Tibial artery (tissue), 4 donors: Measurements from ENCODE around the gene C1QTNF7.

ENCODE experiments used
- DNase-seq, 2 donors: peaks; one replicate each; pipeline ENCODE4 v3.0.0-alpha.2; 2019
- H3K27ac ChIP-seq, 2 donors: fragments of 200-600 bp; sonication (generic) in 1 of 2; 1 replicate in 1 of 2; 2 replicates in 1 of 2; pipeline ENCODE4 v1.5.1; 2018 to 2019; ENCODE audit warnings: mild to moderate bottlenecking in 1 of 2
- H3K27me3 ChIP-seq, 2 donors: fragments of 200-600 bp; sonication (generic) in 1 of 2; one replicate each; pipeline versions ENCODE4 v1.5.1 to v1.6.0; 2016 to 2019
- H3K36me3 ChIP-seq, 3 donors: fragments of 200-600 bp; sonication (generic) in 2 of 3; one replicate each; pipeline ENCODE4 v1.5.1; 2016 to 2019; ENCODE audit warnings: mild to moderate bottlenecking in 2 of 3
- H3K4me1 ChIP-seq, 4 donors: fragments of 200-600 bp; sonication (generic) in 2 of 4; 1 replicate in 3 of 4; 2 replicates in 1 of 4; pipeline ENCODE4 v1.5.1; 2016 to 2019
- H3K4me3 ChIP-seq, 2 donors: fragments of 200-600 bp; sonication (generic) in 1 of 2; 1 replicate in 1 of 2; 2 replicates in 1 of 2; pipeline ENCODE4 v1.5.1; 2018 to 2019; ENCODE audit warnings: mild to moderate bottlenecking in 2 of 2
- H3K9me3 ChIP-seq, 3 donors: fragments of 200-600 bp; sonication (generic) in 1 of 3; one replicate each; pipeline ENCODE4 v1.5.1; 2016 to 2019
- intact Hi-C: fragments of 100-400 bp; cut with DNase I; formaldehyde crosslinking; loops from one replicate; pipeline ENCODE4 v1.15.0; 2023; ENCODE audit warnings: low total_unique reads
- TF ChIP-seq, protein P1 (sequence below), 2 experiments: fragments of 200-600 bp in 1 of 2; fragments of 450-650 bp in 1 of 2; IDR thresholded peaks; one replicate each; pipeline ENCODE4 v1.5.1; 2017 to 2019; ENCODE audit warnings: antibody characterized with exemption in 2 of 2, mild to moderate bottlenecking in 1 of 2, moderate library complexity in 1 of 2

C1QTNF7 gene

GRCh38 chr4:15402146-15402545 is 25.7 kb upstream of the C1QTNF7 start:
- DNase-seq = no peak
- Histone ChIP-seq H3K36me3 (no peaks in the 10 kb centered on the region), H3K27me3 (no peaks in the 10 kb centered on the region), H3K9me3 (no peaks in the 10 kb centered on the region), H3K27ac (peak overlapping the region; percentile 69 to 71), H3K4me1 (peaks cover 0 to 99% (median 49%) of the 10 kb centered on the region in 4 donors), H3K4me3 (no peak overlapping the region)
- TF ChIP-seq, protein P1, sequence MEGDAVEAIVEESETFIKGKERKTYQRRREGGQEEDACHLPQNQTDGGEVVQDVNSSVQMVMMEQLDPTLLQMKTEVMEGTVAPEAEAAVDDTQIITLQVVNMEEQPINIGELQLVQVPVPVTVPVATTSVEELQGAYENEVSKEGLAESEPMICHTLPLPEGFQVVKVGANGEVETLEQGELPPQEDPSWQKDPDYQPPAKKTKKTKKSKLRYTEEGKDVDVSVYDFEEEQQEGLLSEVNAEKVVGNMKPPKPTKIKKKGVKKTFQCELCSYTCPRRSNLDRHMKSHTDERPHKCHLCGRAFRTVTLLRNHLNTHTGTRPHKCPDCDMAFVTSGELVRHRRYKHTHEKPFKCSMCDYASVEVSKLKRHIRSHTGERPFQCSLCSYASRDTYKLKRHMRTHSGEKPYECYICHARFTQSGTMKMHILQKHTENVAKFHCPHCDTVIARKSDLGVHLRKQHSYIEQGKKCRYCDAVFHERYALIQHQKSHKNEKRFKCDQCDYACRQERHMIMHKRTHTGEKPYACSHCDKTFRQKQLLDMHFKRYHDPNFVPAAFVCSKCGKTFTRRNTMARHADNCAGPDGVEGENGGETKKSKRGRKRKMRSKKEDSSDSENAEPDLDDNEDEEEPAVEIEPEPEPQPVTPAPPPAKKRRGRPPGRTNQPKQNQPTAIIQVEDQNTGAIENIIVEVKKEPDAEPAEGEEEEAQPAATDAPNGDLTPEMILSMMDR (IDR thresholded peaks at IDR 0.05) = no peak
- intact Hi-C loops = no loop called here

DNA sequence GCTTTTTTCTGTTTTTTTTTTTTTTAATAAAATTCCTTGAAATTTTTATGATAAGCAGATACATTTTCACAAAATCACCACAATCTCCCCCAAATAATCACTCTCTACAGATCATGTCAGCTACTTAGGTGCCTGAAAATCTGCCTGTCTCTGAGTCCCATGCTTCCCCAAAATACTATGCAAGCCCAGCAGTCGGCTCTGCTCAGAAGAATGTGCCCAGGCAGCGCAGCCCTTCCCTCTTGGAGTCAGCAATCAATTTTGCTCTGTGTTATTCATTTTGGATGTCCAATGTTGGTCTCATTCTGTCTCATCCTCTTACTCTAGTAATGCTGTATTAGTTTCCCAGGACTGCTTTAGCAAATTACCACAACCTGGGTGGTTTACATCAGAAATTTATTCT is 24.9 kb upstream of the C1QTNF7 start:
- DNase-seq = no peak
- no peaks in the 10 kb centered on the region for H3K36me3 ChIP-seq
- intact Hi-C loops = no loop called here
- peak overlapping the region in 1 of 2 donors; percentile 71 for H3K27ac ChIP-seq
- TF ChIP-seq, protein P1 (IDR thresholded peaks at IDR 0.05) = no peak
- no peak overlapping the region for H3K4me3 ChIP-seq
- H3K4me1 ChIP-seq = peaks cover 0 to 92% (median 44%) of the 10 kb centered on the region in 4 donors
- H3K27me3 ChIP-seq = no peaks in the 10 kb centered on the region
- no peaks in the 10 kb centered on the region for H3K9me3 ChIP-seq

GRCh38 chr4:15405018-15405417 is 22.8 kb upstream of the C1QTNF7 start:
- DNase-seq = no peak
- intact Hi-C loops = no loop called here
- Histone ChIP-seq H3K4me3 (no peak overlapping the region), H3K9me3 (no peaks in the 10 kb centered on the region), H3K4me1 (peaks cover 0 to 79% (median 28%) of the 10 kb centered on the region in 4 donors), H3K36me3 (no peaks in the 10 kb centered on the region), H3K27me3 (no peaks in the 10 kb centered on the region), H3K27ac (no peak overlapping the region)
- TF ChIP-seq, protein P1 (IDR thresholded peaks at IDR 0.05) = no peak

DNA sequence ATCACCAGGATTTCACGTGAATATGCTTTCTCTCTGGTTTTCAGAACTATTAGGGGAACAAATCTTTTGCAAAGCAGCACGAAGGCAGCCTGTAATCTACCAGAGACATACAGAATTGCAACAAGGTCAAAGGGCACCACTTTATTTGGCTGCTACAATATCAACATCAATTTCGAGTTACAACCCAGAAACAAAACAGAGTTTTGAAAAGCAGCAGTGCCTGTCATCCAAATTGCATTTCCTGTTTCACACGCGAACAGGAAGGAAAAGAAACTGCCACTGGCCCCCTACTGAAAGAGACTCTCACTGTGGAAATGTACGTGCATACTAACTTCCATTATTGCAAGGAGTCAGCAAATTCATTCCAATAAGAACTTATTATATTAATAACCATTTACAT is 17.1 kb upstream of the C1QTNF7 start:
- Histone ChIP-seq H3K9me3 (no peaks in the 10 kb centered on the region), H3K4me3 (no peak overlapping the region), H3K36me3 (no peaks in the 10 kb centered on the region), H3K27ac (peak overlapping the region in 1 of 2 donors; percentile 42), H3K27me3 (no peaks in the 10 kb centered on the region), H3K4me1 (peaks cover 0 to 70% (median 14%) of the 10 kb centered on the region in 4 donors)
- intact Hi-C loops = no loop called here
- no peak for DNase-seq
- TF ChIP-seq, protein P1 (IDR thresholded peaks at IDR 0.05) = no peak

GRCh38 chr4:15412461-15412860 is 15.4 kb upstream of the C1QTNF7 start:
- Histone ChIP-seq H3K4me3 (no peak overlapping the region), H3K36me3 (no peaks in the 10 kb centered on the region), H3K9me3 (no peaks in the 10 kb centered on the region), H3K27ac (peak overlapping the region; percentile 67 to 71), H3K27me3 (no peaks in the 10 kb centered on the region), H3K4me1 (peaks cover 0 to 73% (median 26%) of the 10 kb centered on the region in 4 donors)
- intact Hi-C loops = no loop called here
- no peak for DNase-seq
- TF ChIP-seq, protein P1 (IDR thresholded peaks at IDR 0.05) = no peak
